SK-N-SH treated with all-trans-retinoic acid at 6 μM for 48 hours (cell line): ENCODE data around the gene CACNA1C.

Experiments
- ATAC-seq: fragments of 200-7000 bp; cut with Tn5 transposase; 3 replicates; pipeline ENCODE4 v1.9.1; 2020; ENCODE audit warnings: mild to moderate bottlenecking, moderate library complexity
- ARNTL ChIP-seq: fragments of 450-650 bp; formaldehyde crosslinking; IDR thresholded peaks from 2 replicates; pipeline ENCODE4 v1.5.0; 2020; ENCODE audit warnings: low read depth, mild to moderate bottlenecking, moderate library complexity, borderline replicate concordance
- BACH2 ChIP-seq: fragments of 250-450 bp; sonication (Bioruptor Pico); IDR thresholded peaks from 2 replicates; pipeline ENCODE4 v1.9.0; 2021; ENCODE audit warnings: mild to moderate bottlenecking, borderline replicate concordance
- CSDC2 ChIP-seq: fragments of 250-450 bp; sonication (Bioruptor Pico); IDR thresholded peaks from 2 replicates; pipeline ENCODE4 v1.5.0; 2020; ENCODE audit warnings: mild to moderate bottlenecking, moderate library complexity
- ESRRG ChIP-seq: fragments of 250-450 bp; sonication (Bioruptor Pico); IDR thresholded peaks from 2 replicates; pipeline ENCODE4 v1.6.1; 2021; ENCODE audit warnings: mild to moderate bottlenecking
- GLIS3 ChIP-seq: fragments of 250-450 bp; sonication (Bioruptor Pico); IDR thresholded peaks from 2 replicates; pipeline ENCODE4 v1.5.0; 2020; ENCODE audit warnings: mild to moderate bottlenecking, moderate library complexity
- OSR1 ChIP-seq: fragments of 250-450 bp; sonication (Bioruptor Pico); IDR thresholded peaks from 2 replicates; pipeline ENCODE4 v1.8.0; 2022; ENCODE audit warnings: moderate library complexity, mild to moderate bottlenecking, inconsistent platforms
- PPARA ChIP-seq: fragments of 250-450 bp; sonication (Bioruptor Pico); IDR thresholded peaks from 2 replicates; pipeline ENCODE4 v1.5.0; 2020; ENCODE audit warnings: mild to moderate bottlenecking, borderline replicate concordance
- RARB ChIP-seq: fragments of 250-450 bp; sonication (Bioruptor Pico); IDR thresholded peaks from 2 replicates; pipeline ENCODE4 v1.8.0; 2021; ENCODE audit warnings: mild to moderate bottlenecking, moderate library complexity
- SNAI2 ChIP-seq: fragments of 250-450 bp; sonication (Bioruptor Pico); IDR thresholded peaks from 2 replicates; pipeline ENCODE4 v1.5.0; 2020; ENCODE audit warnings: mild to moderate bottlenecking, moderate library complexity
- TCF4 ChIP-seq: fragments of 250-450 bp; sonication (Bioruptor Pico); IDR thresholded peaks from 2 replicates; pipeline ENCODE4 v1.8.0; 2021; ENCODE audit warnings: mild to moderate bottlenecking, moderate library complexity, borderline replicate concordance
- TOX ChIP-seq: fragments of 250-450 bp; sonication (Bioruptor Pico); IDR thresholded peaks from 2 replicates; pipeline ENCODE4 v1.8.0; 2021; ENCODE audit warnings: mild to moderate bottlenecking, moderate library complexity, borderline replicate concordance
- ZC3H10 ChIP-seq: fragments of 250-450 bp; sonication (Bioruptor Pico); IDR thresholded peaks from 2 replicates; pipeline ENCODE4 v1.5.1; 2021; ENCODE audit warnings: mild to moderate bottlenecking, moderate library complexity
- ZFP30 ChIP-seq: fragments of 450-650 bp; formaldehyde crosslinking; IDR thresholded peaks from 2 replicates; pipeline ENCODE4 v1.5.0; 2022; ENCODE audit warnings: mild to moderate bottlenecking, moderate library complexity
- ZNF565 ChIP-seq: fragments of 450-650 bp; formaldehyde crosslinking; conservative IDR thresholded peaks from 2 replicates; pipeline ENCODE4 v1.5.0; 2020; ENCODE audit warnings: low read depth, mild to moderate bottlenecking, moderate library complexity
- ZNF70 ChIP-seq: fragments of 450-650 bp; formaldehyde crosslinking; IDR thresholded peaks from 2 replicates; pipeline ENCODE4 v1.5.0; 2020; ENCODE audit warnings: mild to moderate bottlenecking, moderate library complexity
- ZNF8 ChIP-seq: fragments of 450-650 bp; formaldehyde crosslinking; IDR thresholded peaks from 2 replicates; pipeline ENCODE4 v1.5.0; 2020; ENCODE audit warnings: mild to moderate bottlenecking, moderate library complexity
- TF ChIP-seq, protein P1 (sequence below): fragments of 250-450 bp; sonication (Bioruptor Pico); IDR thresholded peaks from 2 replicates; pipeline ENCODE4 v1.5.1; 2021; ENCODE audit warnings: mild to moderate bottlenecking, moderate library complexity
- TF ChIP-seq, protein P2 (sequence below): fragments of 250-450 bp; sonication (Bioruptor Pico); IDR thresholded peaks from 2 replicates; pipeline ENCODE4 v1.8.0; 2021; ENCODE audit warnings: low read depth, mild to moderate bottlenecking, moderate library complexity, borderline replicate concordance
- TF ChIP-seq, protein P3 (sequence below): fragments of 250-450 bp; sonication (Bioruptor Pico); IDR thresholded peaks from 2 replicates; pipeline ENCODE4 v1.8.0; 2020; ENCODE audit warnings: mild to moderate bottlenecking, moderate library complexity, borderline replicate concordance
- TF ChIP-seq, protein P4 (sequence below): fragments of 250-450 bp; sonication (Bioruptor Pico); IDR thresholded peaks from 2 replicates; pipeline ENCODE4 v1.5.0; 2020; ENCODE audit warnings: mild to moderate bottlenecking, moderate library complexity
- TF ChIP-seq, protein P5 (sequence below): fragments of 250-450 bp; sonication (Bioruptor Pico); IDR thresholded peaks from 2 replicates; pipeline ENCODE4 v1.5.1; 2020; ENCODE audit warnings: low read depth, mild to moderate bottlenecking, moderate library complexity

Gene CACNA1C

DNA sequence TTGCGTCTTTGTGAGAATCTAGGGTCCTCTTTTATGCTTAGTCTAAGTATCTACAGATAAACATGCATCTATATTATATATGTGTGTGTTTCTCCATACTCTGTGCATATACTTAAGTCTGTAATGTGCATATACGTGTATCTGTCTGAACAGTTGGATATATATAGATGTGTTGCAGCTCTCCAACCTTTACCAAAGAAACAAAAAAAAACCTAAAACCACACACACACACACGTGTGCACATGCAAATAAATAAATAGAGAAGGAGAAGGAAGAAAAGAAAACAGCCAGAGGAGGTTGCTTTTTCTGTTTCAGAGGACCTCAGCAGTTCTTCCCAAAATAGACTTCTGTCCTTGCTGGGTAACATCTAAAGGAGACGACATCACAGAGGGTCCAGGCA, 244.9 kb downstream of the CACNA1C start:
- TF ChIP-seq SNAI2 (CRISPR knock-in tag) (no peak), RARB (CRISPR knock-in tag) (no peak), PPARA (CRISPR knock-in tag) (no peak), OSR1 (CRISPR knock-in tag) (no peak), GLIS3 (CRISPR knock-in tag) (no peak), ZNF70 (CRISPR knock-in tag) (no peak), CSDC2 (CRISPR knock-in tag) (no peak), TCF4 (CRISPR knock-in tag) (no peak), BACH2 (CRISPR knock-in tag) (no peak), ZFP30 (CRISPR knock-in tag) (no peak), ARNTL (CRISPR knock-in tag) (no peak), TOX (CRISPR knock-in tag) (no peak)
- TF ChIP-seq, protein P1, sequence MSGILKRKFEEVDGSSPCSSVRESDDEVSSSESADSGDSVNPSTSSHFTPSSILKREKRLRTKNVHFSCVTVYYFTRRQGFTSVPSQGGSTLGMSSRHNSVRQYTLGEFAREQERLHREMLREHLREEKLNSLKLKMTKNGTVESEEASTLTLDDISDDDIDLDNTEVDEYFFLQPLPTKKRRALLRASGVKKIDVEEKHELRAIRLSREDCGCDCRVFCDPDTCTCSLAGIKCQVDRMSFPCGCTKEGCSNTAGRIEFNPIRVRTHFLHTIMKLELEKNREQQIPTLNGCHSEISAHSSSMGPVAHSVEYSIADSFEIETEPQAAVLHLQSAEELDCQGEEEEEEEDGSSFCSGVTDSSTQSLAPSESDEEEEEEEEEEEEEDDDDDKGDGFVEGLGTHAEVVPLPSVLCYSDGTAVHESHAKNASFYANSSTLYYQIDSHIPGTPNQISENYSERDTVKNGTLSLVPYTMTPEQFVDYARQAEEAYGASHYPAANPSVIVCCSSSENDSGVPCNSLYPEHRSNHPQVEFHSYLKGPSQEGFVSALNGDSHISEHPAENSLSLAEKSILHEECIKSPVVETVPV, result no peak
- TF ChIP-seq, protein P2, sequence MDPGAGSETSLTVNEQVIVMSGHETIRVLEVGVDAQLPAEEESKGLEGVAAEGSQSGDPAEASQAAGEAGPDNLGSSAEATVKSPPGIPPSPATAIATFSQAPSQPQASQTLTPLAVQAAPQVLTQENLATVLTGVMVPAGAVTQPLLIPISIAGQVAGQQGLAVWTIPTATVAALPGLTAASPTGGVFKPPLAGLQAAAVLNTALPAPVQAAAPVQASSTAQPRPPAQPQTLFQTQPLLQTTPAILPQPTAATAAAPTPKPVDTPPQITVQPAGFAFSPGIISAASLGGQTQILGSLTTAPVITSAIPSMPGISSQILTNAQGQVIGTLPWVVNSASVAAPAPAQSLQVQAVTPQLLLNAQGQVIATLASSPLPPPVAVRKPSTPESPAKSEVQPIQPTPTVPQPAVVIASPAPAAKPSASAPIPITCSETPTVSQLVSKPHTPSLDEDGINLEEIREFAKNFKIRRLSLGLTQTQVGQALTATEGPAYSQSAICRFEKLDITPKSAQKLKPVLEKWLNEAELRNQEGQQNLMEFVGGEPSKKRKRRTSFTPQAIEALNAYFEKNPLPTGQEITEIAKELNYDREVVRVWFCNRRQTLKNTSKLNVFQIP (CRISPR knock-in tag), result no peak
- TF ChIP-seq, protein P3, sequence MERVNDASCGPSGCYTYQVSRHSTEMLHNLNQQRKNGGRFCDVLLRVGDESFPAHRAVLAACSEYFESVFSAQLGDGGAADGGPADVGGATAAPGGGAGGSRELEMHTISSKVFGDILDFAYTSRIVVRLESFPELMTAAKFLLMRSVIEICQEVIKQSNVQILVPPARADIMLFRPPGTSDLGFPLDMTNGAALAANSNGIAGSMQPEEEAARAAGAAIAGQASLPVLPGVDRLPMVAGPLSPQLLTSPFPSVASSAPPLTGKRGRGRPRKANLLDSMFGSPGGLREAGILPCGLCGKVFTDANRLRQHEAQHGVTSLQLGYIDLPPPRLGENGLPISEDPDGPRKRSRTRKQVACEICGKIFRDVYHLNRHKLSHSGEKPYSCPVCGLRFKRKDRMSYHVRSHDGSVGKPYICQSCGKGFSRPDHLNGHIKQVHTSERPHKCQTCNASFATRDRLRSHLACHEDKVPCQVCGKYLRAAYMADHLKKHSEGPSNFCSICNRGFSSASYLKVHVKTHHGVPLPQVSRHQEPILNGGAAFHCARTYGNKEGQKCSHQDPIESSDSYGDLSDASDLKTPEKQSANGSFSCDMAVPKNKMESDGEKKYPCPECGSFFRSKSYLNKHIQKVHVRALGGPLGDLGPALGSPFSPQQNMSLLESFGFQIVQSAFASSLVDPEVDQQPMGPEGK (CRISPR knock-in tag), result no peak
- TF ChIP-seq, protein P4, sequence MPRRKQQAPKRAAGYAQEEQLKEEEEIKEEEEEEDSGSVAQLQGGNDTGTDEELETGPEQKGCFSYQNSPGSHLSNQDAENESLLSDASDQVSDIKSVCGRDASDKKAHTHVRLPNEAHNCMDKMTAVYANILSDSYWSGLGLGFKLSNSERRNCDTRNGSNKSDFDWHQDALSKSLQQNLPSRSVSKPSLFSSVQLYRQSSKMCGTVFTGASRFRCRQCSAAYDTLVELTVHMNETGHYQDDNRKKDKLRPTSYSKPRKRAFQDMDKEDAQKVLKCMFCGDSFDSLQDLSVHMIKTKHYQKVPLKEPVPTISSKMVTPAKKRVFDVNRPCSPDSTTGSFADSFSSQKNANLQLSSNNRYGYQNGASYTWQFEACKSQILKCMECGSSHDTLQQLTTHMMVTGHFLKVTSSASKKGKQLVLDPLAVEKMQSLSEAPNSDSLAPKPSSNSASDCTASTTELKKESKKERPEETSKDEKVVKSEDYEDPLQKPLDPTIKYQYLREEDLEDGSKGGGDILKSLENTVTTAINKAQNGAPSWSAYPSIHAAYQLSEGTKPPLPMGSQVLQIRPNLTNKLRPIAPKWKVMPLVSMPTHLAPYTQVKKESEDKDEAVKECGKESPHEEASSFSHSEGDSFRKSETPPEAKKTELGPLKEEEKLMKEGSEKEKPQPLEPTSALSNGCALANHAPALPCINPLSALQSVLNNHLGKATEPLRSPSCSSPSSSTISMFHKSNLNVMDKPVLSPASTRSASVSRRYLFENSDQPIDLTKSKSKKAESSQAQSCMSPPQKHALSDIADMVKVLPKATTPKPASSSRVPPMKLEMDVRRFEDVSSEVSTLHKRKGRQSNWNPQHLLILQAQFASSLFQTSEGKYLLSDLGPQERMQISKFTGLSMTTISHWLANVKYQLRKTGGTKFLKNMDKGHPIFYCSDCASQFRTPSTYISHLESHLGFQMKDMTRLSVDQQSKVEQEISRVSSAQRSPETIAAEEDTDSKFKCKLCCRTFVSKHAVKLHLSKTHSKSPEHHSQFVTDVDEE (CRISPR knock-in tag), result no peak
- no peak for ATAC-seq

DNA sequence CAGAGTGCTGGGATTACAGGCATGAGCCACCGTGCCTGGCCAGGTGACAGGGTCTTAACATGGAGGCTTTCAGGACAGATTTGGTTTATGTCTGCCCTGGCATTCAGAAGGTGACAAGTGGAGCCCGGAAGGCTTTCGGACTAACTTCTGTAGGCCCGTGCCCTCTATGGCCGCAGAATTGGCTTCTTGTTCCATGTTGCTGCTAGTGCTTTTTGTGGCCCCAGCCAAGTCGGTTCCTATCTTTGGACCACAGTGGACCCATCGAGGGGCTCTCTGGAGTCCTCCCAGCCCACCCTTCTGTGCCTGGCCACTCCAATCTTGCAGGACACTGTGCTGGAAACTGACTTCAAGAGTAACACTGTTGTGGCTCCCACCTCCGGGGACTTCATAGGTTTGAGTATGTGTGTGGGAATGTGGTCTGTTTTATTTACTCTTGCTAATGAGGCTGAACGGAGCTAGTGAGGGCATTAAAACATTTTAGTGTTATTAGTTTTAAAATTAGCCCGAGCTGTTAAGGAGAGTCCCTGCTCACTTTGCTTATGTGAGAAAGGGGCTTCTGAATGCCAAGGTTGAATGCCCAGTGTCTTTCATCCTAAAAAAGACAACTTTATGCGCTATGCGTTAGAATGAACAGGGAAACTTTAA, 245.9 kb downstream of the CACNA1C start:
- no peak for TF ChIP-seq CSDC2 (CRISPR knock-in tag)
- no peak for TF ChIP-seq ESRRG (CRISPR knock-in tag)
- TF ChIP-seq ZNF8 (CRISPR knock-in tag), result no peak
- TF ChIP-seq ZC3H10 (CRISPR knock-in tag), result no peak
- no peak for TF ChIP-seq ARNTL (CRISPR knock-in tag)
- TF ChIP-seq, protein P5, sequence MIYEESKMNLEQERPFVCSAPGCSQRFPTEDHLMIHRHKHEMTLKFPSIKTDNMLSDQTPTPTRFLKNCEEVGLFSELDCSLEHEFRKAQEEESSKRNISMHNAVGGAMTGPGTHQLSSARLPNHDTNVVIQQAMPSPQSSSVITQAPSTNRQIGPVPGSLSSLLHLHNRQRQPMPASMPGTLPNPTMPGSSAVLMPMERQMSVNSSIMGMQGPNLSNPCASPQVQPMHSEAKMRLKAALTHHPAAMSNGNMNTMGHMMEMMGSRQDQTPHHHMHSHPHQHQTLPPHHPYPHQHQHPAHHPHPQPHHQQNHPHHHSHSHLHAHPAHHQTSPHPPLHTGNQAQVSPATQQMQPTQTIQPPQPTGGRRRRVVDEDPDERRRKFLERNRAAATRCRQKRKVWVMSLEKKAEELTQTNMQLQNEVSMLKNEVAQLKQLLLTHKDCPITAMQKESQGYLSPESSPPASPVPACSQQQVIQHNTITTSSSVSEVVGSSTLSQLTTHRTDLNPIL (CRISPR knock-in tag), result no peak
- no peak for TF ChIP-seq TCF4 (CRISPR knock-in tag)
- no peak for TF ChIP-seq ZFP30 (CRISPR knock-in tag)
- no peak for TF ChIP-seq PPARA (CRISPR knock-in tag)
- no peak for TF ChIP-seq BACH2 (CRISPR knock-in tag)
- TF ChIP-seq, protein P4 (CRISPR knock-in tag), result no peak
- no peak for TF ChIP-seq GLIS3 (CRISPR knock-in tag)
- no peak for TF ChIP-seq ZNF70 (CRISPR knock-in tag)
- no peak for TF ChIP-seq OSR1 (CRISPR knock-in tag)
- TF ChIP-seq RARB (CRISPR knock-in tag), result no peak
- TF ChIP-seq, protein P2 (CRISPR knock-in tag), result no peak
- TF ChIP-seq ZNF565 (CRISPR knock-in tag), result no peak
- TF ChIP-seq TOX (CRISPR knock-in tag), result no peak
- no peak for ATAC-seq
